Ishikawa (cell line): Measurements from ENCODE around the gene SUDS3.

Experiments used
- EGR1 ChIP-seq: IDR thresholded peaks from 2 replicates; pipeline ENCODE4 v1.6.1; 2012
- EP300 ChIP-seq: IDR thresholded peaks from 2 replicates; pipeline ENCODE4 v1.6.1; 2012; ENCODE audit warnings: borderline replicate concordance
- RAD21 ChIP-seq: IDR thresholded peaks from 2 replicates; pipeline ENCODE4 v1.6.1; 2012; ENCODE audit warnings: low read depth
- TAF1 ChIP-seq: IDR thresholded peaks from 2 replicates; pipeline ENCODE4 v1.6.1; 2012; ENCODE audit warnings: low read depth, mild to moderate bottlenecking
- TCF12 ChIP-seq: IDR thresholded peaks from 2 replicates; pipeline ENCODE4 v1.6.1; 2012; ENCODE audit warnings: low read depth
- TEAD4 ChIP-seq: IDR thresholded peaks from 2 replicates; pipeline ENCODE4 v1.6.1; 2012
- USF1 ChIP-seq: IDR thresholded peaks from 2 replicates; pipeline ENCODE4 v1.6.1; 2012
- TF ChIP-seq, protein P1 (sequence below): IDR thresholded peaks from 2 replicates; pipeline ENCODE4 v1.6.1; 2012

DNA sequence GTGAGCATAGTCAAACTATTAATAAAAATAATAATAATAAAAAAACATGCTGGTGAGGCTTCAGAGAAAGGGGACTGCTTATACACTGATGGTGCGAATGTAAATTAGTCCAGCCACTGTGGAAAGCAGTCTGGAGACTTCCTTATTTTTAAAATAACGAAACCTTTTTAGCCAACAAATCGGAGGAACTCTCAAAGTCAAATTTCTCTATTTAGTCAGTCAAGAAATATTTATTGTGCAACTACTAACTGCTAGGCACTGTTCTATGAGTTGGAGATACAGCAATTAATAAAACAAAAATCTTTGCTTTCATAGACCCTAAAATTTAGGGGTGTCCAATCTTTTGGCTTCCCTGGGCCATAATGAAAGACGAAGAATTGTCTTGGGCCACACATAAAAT lies 14.5 kb upstream of the SUDS3 start:
- TF ChIP-seq TAF1 (no peak), RAD21 (no peak), EP300 (no peak), TCF12 (no peak), EGR1 (no peak), USF1 (no peak), TEAD4 (no peak)
- TF ChIP-seq, protein P1, sequence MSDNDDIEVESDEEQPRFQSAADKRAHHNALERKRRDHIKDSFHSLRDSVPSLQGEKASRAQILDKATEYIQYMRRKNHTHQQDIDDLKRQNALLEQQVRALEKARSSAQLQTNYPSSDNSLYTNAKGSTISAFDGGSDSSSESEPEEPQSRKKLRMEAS, result no peak
